PC-3 (cell line): Measurements from ENCODE around the gene PCDH1. TPM values are rescaled to one million over a fixed set of nuclear protein-coding genes. Genes with fewer than 3 reads are reported as not detected.

Experiments used
- ATAC-seq: fragments of 200-7000 bp; cut with Tn5 transposase; 2 replicates; pipeline ENCODE4 v1.9.1; 2020; ENCODE audit warnings: mild to moderate bottlenecking, moderate library complexity
- BruUV-seq: library from RNA; stranded (reverse); fragments of 400-500 nt; replicated peaks from 2 replicates; lab custom pipeline; 2021; lab: Mats Ljungman, UMichigan
- CTCF ChIA-PET: fragments of 300-600 bp; sonication (Branson Sonifier 250); formaldehyde crosslinking; loops from one replicate; lab custom pipeline; 2022; ENCODE audit warnings: antibody characterized with exemption; lab: Charles Lee
- POLR2A ChIA-PET: fragments of 300-600 bp; sonication (Branson Sonifier 250); formaldehyde crosslinking; loops from one replicate; lab custom pipeline; 2022; ENCODE audit warnings: antibody characterized with exemption; ENCODE audit not compliant: unreplicated experiment; lab: Charles Lee
- DNase-seq: peaks from one replicate; pipeline ENCODE4 v3.0.0-alpha.2; 2015
- H2AFZ ChIP-seq: fragments of 300-600 bp; sonication (generic); 2 replicates; pipeline ENCODE4 v1.6.0; 2016; ENCODE audit warnings: antibody characterized with exemption, low read length
- H3F3A ChIP-seq: fragments of 300-600 bp; sonication (generic); one replicate; pipeline ENCODE4 v1.6.0; 2017; ENCODE audit warnings: antibody characterized with exemption, low read length, control low read depth, mild to moderate bottlenecking; ENCODE audit not compliant: unreplicated experiment
- H3K27ac ChIP-seq: fragments of 300-600 bp; sonication (generic); 2 replicates; pipeline ENCODE4 v1.5.1; 2016; ENCODE audit warnings: mild to moderate bottlenecking, low read length
- H3K27me3 ChIP-seq: fragments of 300-600 bp; sonication (generic); 2 replicates; pipeline ENCODE4 v1.6.1; 2016; ENCODE audit warnings: low read length, mixed read lengths
- H3K36me3 ChIP-seq: fragments of 300-600 bp; sonication (generic); 2 replicates; pipeline ENCODE4 v1.6.1; 2016; ENCODE audit warnings: low read depth, mixed run types, low read length, mixed read lengths
- H3K4me1 ChIP-seq: fragments of 300-600 bp; sonication (generic); 2 replicates; pipeline ENCODE4 v1.5.1; 2016; ENCODE audit warnings: low read length; ENCODE audit not compliant: insufficient read depth
- H3K4me2 ChIP-seq: fragments of 300-600 bp; sonication (generic); 2 replicates; pipeline ENCODE4 v1.6.0; 2016; ENCODE audit warnings: low read length
- H3K4me3 ChIP-seq: fragments of 300-600 bp; sonication (generic); 2 replicates; pipeline ENCODE4 v1.5.1; 2016; ENCODE audit warnings: mild to moderate bottlenecking, low read length, mixed read lengths
- H3K79me2 ChIP-seq: fragments of 300-600 bp; sonication (generic); 2 replicates; pipeline ENCODE4 v1.6.1; 2017; ENCODE audit warnings: low read length, mixed read lengths
- H3K9ac ChIP-seq: fragments of 300-600 bp; sonication (generic); 2 replicates; pipeline ENCODE4 v1.6.0; 2016; ENCODE audit warnings: mild to moderate bottlenecking, low read length
- H3K9me2 ChIP-seq: fragments of 300-600 bp; sonication (generic); replicated peaks from 2 replicates; pipeline ENCODE4 v1.6.1; 2016; ENCODE audit warnings: mixed run types, low read length, mixed read lengths
- H3K9me3 ChIP-seq: fragments of 300-600 bp; sonication (generic); 2 replicates; pipeline ENCODE4 v1.6.1; 2016; ENCODE audit warnings: low read length, mixed read lengths
- H4K20me1 ChIP-seq: fragments of 300-600 bp; sonication (generic); 2 replicates; pipeline ENCODE4 v1.6.1; 2016; ENCODE audit warnings: low read length, mixed read lengths
- EZH2 ChIP-seq: fragments of 300-600 bp; sonication (generic); IDR thresholded peaks from one replicate; pipeline ENCODE4 v1.6.1; 2017; ENCODE audit warnings: antibody characterized with exemption, mild to moderate bottlenecking, low read length; ENCODE audit not compliant: unreplicated experiment
- EZH2phosphoT487 ChIP-seq: fragments of 300-600 bp; sonication (generic); IDR thresholded peaks from 2 replicates; pipeline ENCODE4 v1.6.1; 2018; ENCODE audit warnings: mild to moderate bottlenecking, antibody characterized with exemption, low read length, borderline replicate concordance
- intact Hi-C: fragments of 100-400 bp; cut with micrococcal nuclease; formaldehyde crosslinking; loops from 2 replicates; pipeline ENCODE4 v1.9.0; 2023
- total RNA-seq: library from RNA; depleted of rRNA; stranded (reverse); fragments of >200 nt; gene quantifications from 2 replicates; pipeline ENCODE4 v1.2.3, GENCODE V29; 2014
- TF ChIP-seq, protein P1 (sequence below): fragments of 300-600 bp; sonication (generic); conservative IDR thresholded peaks from 2 replicates; pipeline ENCODE4 v1.5.1; 2017; ENCODE audit warnings: antibody characterized with exemption, low read depth, mild to moderate bottlenecking, low read length

PCDH1 gene
- total RNA-seq, 1 experiment from 2014 or later, result 55.8 TPM

DNA sequence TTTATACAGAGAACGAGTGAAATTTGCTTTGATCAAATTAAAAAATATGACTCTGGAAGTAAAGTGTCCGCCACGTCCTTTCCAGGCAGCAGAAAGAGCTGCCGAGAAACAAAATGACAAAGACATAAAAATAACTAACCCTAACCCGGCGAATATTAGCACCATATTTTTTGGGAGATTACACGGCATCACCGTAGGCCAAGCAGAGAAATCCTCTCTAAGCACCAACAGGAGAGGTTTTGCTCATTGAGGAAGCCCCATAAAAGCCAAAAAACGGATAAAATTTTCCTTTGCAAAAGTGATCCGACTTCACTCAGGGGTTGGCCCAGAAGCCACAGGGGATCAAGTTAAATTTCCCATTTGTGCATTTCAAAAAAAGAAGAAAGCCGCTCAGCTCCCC lies 70.9 kb downstream of the PCDH1 start:
- H3K27me3 ChIP-seq, result no peaks in the 10 kb centered on the region
- POLR2A ChIA-PET, result no interaction called here
- CTCF ChIA-PET, result no interaction called here

DNA sequence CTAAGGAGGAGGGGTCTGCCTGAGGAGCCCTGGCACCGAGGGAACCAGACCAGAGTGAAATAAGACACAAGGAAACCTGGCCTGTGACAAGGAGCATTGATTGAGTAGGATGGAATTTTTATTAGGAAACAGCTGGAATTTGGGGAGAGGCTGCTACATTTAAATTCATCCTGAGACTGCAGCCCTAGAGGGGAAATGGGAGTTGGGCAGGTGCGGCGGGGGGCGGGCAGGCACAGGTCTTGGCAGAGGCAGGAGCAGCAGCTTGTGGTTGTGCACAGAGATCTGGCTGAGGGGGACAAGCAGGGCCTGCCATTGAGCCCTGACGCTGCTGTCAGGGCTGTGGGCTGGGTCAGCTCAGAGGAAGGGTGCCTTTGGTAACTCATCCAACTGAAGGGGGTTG lies 71.6 kb downstream of the PCDH1 start:
- Histone ChIP-seq H3K4me3 (no peak overlapping the region), H4K20me1 (no peaks in the 10 kb centered on the region), H3F3A (no peaks in the 10 kb centered on the region), H3K27ac (no peak overlapping the region), H3K79me2 (no peaks in the 10 kb centered on the region), H3K27me3 (no peaks in the 10 kb centered on the region), H3K9ac (no peak overlapping the region), H3K4me1 (no peaks in the 10 kb centered on the region), H3K9me2 (no peaks in the 10 kb centered on the region), H2AFZ (no peak overlapping the region), H3K9me3 (no peaks in the 10 kb centered on the region), H3K4me2 (no peak overlapping the region), H3K36me3 (no peaks in the 10 kb centered on the region)
- CTCF ChIA-PET, result no interaction called here
- POLR2A ChIA-PET, result no interaction called here
- no TSS peak for BruUV-seq
- intact Hi-C loops, result no loop called here
- no peak for ATAC-seq
- no peak for DNase-seq
- TF ChIP-seq, protein P1, sequence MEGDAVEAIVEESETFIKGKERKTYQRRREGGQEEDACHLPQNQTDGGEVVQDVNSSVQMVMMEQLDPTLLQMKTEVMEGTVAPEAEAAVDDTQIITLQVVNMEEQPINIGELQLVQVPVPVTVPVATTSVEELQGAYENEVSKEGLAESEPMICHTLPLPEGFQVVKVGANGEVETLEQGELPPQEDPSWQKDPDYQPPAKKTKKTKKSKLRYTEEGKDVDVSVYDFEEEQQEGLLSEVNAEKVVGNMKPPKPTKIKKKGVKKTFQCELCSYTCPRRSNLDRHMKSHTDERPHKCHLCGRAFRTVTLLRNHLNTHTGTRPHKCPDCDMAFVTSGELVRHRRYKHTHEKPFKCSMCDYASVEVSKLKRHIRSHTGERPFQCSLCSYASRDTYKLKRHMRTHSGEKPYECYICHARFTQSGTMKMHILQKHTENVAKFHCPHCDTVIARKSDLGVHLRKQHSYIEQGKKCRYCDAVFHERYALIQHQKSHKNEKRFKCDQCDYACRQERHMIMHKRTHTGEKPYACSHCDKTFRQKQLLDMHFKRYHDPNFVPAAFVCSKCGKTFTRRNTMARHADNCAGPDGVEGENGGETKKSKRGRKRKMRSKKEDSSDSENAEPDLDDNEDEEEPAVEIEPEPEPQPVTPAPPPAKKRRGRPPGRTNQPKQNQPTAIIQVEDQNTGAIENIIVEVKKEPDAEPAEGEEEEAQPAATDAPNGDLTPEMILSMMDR, result no peak
- no peak for TF ChIP-seq EZH2phosphoT487
- no peak for TF ChIP-seq EZH2

More for the DNA sequence above, 70.9 kb downstream of the PCDH1 start:
- Histone ChIP-seq H3K4me1 (no peaks in the 10 kb centered on the region), H3K27ac (no peak overlapping the region), H3K36me3 (no peaks in the 10 kb centered on the region), H3K79me2 (no peaks in the 10 kb centered on the region), H3K9me3 (no peaks in the 10 kb centered on the region), H4K20me1 (no peaks in the 10 kb centered on the region), H3K4me3 (no peak overlapping the region), H3F3A (no peaks in the 10 kb centered on the region), H3K4me2 (no peak overlapping the region), H3K9me2 (no peaks in the 10 kb centered on the region), H2AFZ (no peak overlapping the region), H3K9ac (no peak overlapping the region)
- intact Hi-C loops, result no loop called here
- BruUV-seq, result no TSS peak
- DNase-seq, result no peak
- ATAC-seq, result no peak
- TF ChIP-seq, protein P1, result no peak
- TF ChIP-seq EZH2, result no peak
- no peak for TF ChIP-seq EZH2phosphoT487

DNA sequence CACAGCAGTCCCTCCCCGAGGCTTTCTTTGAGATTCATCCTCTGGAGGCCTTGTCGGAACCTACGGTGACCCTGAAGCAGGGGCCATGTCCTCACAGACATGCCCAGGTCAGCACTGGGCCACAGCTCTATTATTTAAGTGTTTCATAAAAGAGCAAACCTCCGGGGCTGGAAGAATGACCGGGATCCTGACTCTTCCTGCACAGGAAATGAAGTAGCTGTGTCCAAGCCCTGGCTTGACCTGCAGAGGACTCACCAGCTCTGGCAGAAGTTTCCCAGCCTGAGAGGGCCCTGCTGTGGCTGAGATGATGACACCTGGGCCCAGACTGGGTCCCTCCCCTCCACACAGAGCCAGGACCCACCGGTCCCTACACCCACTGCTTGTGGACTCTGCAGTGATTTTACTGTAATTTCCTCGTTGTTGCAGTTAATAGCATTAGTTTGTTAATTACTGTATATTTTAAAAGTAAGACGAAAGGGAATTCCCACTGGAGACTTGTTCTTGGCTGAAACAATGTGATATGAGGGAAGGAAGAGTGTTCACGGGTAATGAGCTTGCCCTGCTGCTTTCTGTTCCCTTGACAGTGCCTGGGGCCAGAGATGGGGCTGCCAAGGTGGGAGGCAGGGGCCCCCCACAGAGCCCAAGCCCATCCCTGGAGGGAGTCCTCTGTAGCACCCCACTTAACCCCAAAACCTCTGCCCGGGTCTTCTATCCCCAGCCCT lies 72.2 kb downstream of the PCDH1 start:
- Histone ChIP-seq H4K20me1 (no peaks in the 10 kb centered on the region), H3F3A (no peaks in the 10 kb centered on the region), H2AFZ (no peak overlapping the region), H3K27ac (no peak overlapping the region), H3K4me1 (no peaks in the 10 kb centered on the region), H3K36me3 (no peaks in the 10 kb centered on the region), H3K4me3 (no peak overlapping the region), H3K79me2 (no peaks in the 10 kb centered on the region), H3K9ac (no peak overlapping the region), H3K9me3 (no peaks in the 10 kb centered on the region), H3K27me3 (no peaks in the 10 kb centered on the region), H3K9me2 (no peaks in the 10 kb centered on the region), H3K4me2 (no peak overlapping the region)
- intact Hi-C loops, result no loop called here
- ATAC-seq (no peak), DNase-seq (no peak)
- BruUV-seq, result no TSS peak
- ChIA-PET POLR2A (interaction anchor here (0.5 kb wide), 1 partner anchor 11 kb away, joined by 3 read pairs; no protein-coding TSS in a partner anchor), CTCF (interaction anchor here (0.5 to 0.6 kb wide), 2 partner anchors 14 to 27 kb away, joined by 3 to 6 read pairs; no protein-coding TSS in a partner anchor)
- TF ChIP-seq EZH2 (no peak), EZH2phosphoT487 (no peak)
- TF ChIP-seq, protein P1, result no peak
